ACC112 (cell line): Measurements from ENCODE around the gene FYB2.

Source experiments
- H2AFZ ChIP-seq: fragments of 200-600 bp; sonication (generic); one replicate; pipeline ENCODE4 v1.6.0; 2017; ENCODE audit warnings: antibody characterized with exemption, low read length; ENCODE audit not compliant: unreplicated experiment
- H3K27ac ChIP-seq: fragments of 200-600 bp; sonication (generic); 2 replicates; pipeline ENCODE4 v1.5.1; 2014; ENCODE audit warnings: low read depth, mild to moderate bottlenecking, antibody characterized with exemption, low read length, moderate library complexity
- H3K27me3 ChIP-seq: fragments of 200-600 bp; sonication (generic); 2 replicates; pipeline ENCODE4 v1.6.1; 2014; ENCODE audit warnings: mild to moderate bottlenecking, antibody characterized with exemption, low read length, moderate library complexity, mixed read lengths; ENCODE audit not compliant: insufficient read depth
- H3K36me3 ChIP-seq: fragments of 200-600 bp; sonication (generic); 2 replicates; pipeline ENCODE4 v1.6.1; 2016; ENCODE audit warnings: mild to moderate bottlenecking, antibody characterized with exemption, low read length, moderate library complexity, mixed read lengths; ENCODE audit not compliant: insufficient read depth
- H3K4me1 ChIP-seq: fragments of 200-600 bp; sonication (generic); one replicate; pipeline ENCODE4 v1.6.1; 2016; ENCODE audit warnings: low read length, mixed read lengths; ENCODE audit not compliant: insufficient read depth, unreplicated experiment, control insufficient read depth
- H3K4me3 ChIP-seq: fragments of 200-600 bp; sonication (generic); 2 replicates; pipeline ENCODE4 v1.5.1; 2014; ENCODE audit warnings: mild to moderate bottlenecking, low read depth, low read length
- H3K79me2 ChIP-seq: fragments of 200-600 bp; sonication (generic); one replicate; pipeline ENCODE4 v1.6.0; 2016; ENCODE audit warnings: low read length; ENCODE audit not compliant: control insufficient read depth, unreplicated experiment, insufficient read depth

The FYB2 gene

GRCh38 chr1:56683569-56683968 lies 135.6 kb downstream of the FYB2 start:
- Histone ChIP-seq H3K79me2 (no peaks in the 10 kb centered on the region), H3K27me3 (no peaks in the 10 kb centered on the region), H2AFZ (no peak overlapping the region), H3K36me3 (peaks cover 9% of the 10 kb centered on the region; the same call in 1 of the 2 replicates), H3K27ac (no peak overlapping the region), H3K4me3 (no peak overlapping the region), H3K4me1 (peaks cover 19% of the 10 kb centered on the region)

- Histone ChIP-seq H3K27ac (peak overlapping the region; percentile 32; the same call in 1 of the 2 replicates), H3K4me1 (peaks cover 14% of the 10 kb centered on the region), H3K4me3 (no peak overlapping the region), H3K36me3 (no peaks in the 10 kb centered on the region), H2AFZ (peak overlapping the region; percentile 6), H3K79me2 (no peaks in the 10 kb centered on the region), H3K27me3 (no peaks in the 10 kb centered on the region)
These were observed 142.6 kb downstream of the FYB2 start for GRCh38 chr1:56676571-56677035.

- no peak overlapping the region for H2AFZ ChIP-seq
- no peak overlapping the region for H3K27ac ChIP-seq
- H3K4me3 ChIP-seq, result no peak overlapping the region
- no peaks in the 10 kb centered on the region for H3K36me3 ChIP-seq
- H3K27me3 ChIP-seq, result no peaks in the 10 kb centered on the region
- no peaks in the 10 kb centered on the region for H3K79me2 ChIP-seq
- peaks cover 14% of the 10 kb centered on the region for H3K4me1 ChIP-seq
These were observed 143.4 kb downstream of the FYB2 start for GRCh38 chr1:56675763-56676162.

GRCh38 chr1:56672579-56672978 lies 146.6 kb downstream of the FYB2 start:
- Histone ChIP-seq H3K4me3 (no peak overlapping the region), H3K79me2 (no peaks in the 10 kb centered on the region), H2AFZ (no peak overlapping the region), H3K27ac (no peak overlapping the region), H3K36me3 (no peaks in the 10 kb centered on the region), H3K4me1 (peaks cover 14% of the 10 kb centered on the region), H3K27me3 (no peaks in the 10 kb centered on the region)

- peaks cover 7% of the 10 kb centered on the region for H3K4me1 ChIP-seq
- no peaks in the 10 kb centered on the region for H3K36me3 ChIP-seq
- no peak overlapping the region for H2AFZ ChIP-seq
- H3K79me2 ChIP-seq, result no peaks in the 10 kb centered on the region
- H3K27me3 ChIP-seq, result no peaks in the 10 kb centered on the region
- no peak overlapping the region for H3K27ac ChIP-seq
- H3K4me3 ChIP-seq, result no peak overlapping the region
These were observed 147.7 kb downstream of the FYB2 start for GRCh38 chr1:56671542-56671941.

GRCh38 chr1:56671085-56671484 lies 148.1 kb downstream of the FYB2 start:
- Histone ChIP-seq H3K36me3 (no peaks in the 10 kb centered on the region), H3K79me2 (no peaks in the 10 kb centered on the region), H2AFZ (no peak overlapping the region), H3K4me1 (peaks cover 2% of the 10 kb centered on the region), H3K27ac (no peak overlapping the region), H3K27me3 (no peaks in the 10 kb centered on the region), H3K4me3 (no peak overlapping the region)

GRCh38 chr1:56670350-56670749 lies 148.9 kb downstream of the FYB2 start:
- H3K27me3 ChIP-seq, result no peaks in the 10 kb centered on the region
- no peaks in the 10 kb centered on the region for H3K36me3 ChIP-seq
- no peaks in the 10 kb centered on the region for H3K79me2 ChIP-seq
- H3K27ac ChIP-seq, result no peak overlapping the region
- H2AFZ ChIP-seq, result no peak overlapping the region
- no peaks in the 10 kb centered on the region for H3K4me1 ChIP-seq
- no peak overlapping the region for H3K4me3 ChIP-seq
